Endodermal cell (in vitro differentiated cells): Measurements from ENCODE around the gene MGAT5. TPM values are rescaled to one million over a fixed set of nuclear protein-coding genes. Genes with fewer than 3 reads are reported as not detected.

ENCODE experiments used
- DNase-seq: peaks from one replicate; pipeline ENCODE4 v3.0.0-alpha.2; 2017
- H3K27ac ChIP-seq: 2 replicates; pipeline ENCODE4 v1.5.1; 2013; ENCODE audit warnings: mild to moderate bottlenecking, low read depth, low read length, moderate library complexity
- H3K27me3 ChIP-seq: 2 replicates; pipeline ENCODE4 v1.6.1; 2013; ENCODE audit warnings: mild to moderate bottlenecking, low read length, moderate library complexity; ENCODE audit not compliant: insufficient read depth, control insufficient read depth, poor library complexity, severe bottlenecking
- H3K36me3 ChIP-seq: 2 replicates; pipeline ENCODE4 v1.7.0; 2013; ENCODE audit warnings: mild to moderate bottlenecking, low read length, moderate library complexity; ENCODE audit not compliant: control insufficient read depth, insufficient read depth
- H3K4me1 ChIP-seq: one replicate; pipeline ENCODE4 v1.7.0; 2013; ENCODE audit warnings: low read length; ENCODE audit not compliant: control insufficient read depth, insufficient read depth
- H3K4me3 ChIP-seq: 2 replicates; pipeline ENCODE4 v1.5.1; 2013; ENCODE audit warnings: mild to moderate bottlenecking, low read length, moderate library complexity
- H3K9ac ChIP-seq: 2 replicates; pipeline ENCODE4 v1.6.1; 2013; ENCODE audit warnings: mild to moderate bottlenecking, low read length, moderate library complexity; ENCODE audit not compliant: poor library complexity, severe bottlenecking; ENCODE audit errors: extremely low read depth
- H3K9me3 ChIP-seq: 2 replicates; pipeline ENCODE4 v1.6.1; 2013; ENCODE audit warnings: mild to moderate bottlenecking, low read length, moderate library complexity; ENCODE audit not compliant: control insufficient read depth
- H3K27ac Mint-ChIP-seq: 2 replicates; pipeline ENCODE4 v1.8.0; 2020; ENCODE audit warnings: mixed read lengths
- H3K27me3 Mint-ChIP-seq: 2 replicates; pipeline ENCODE4 v1.8.0; 2021; ENCODE audit warnings: mild to moderate bottlenecking, mixed read lengths; ENCODE audit not compliant: insufficient read depth
- H3K36me3 Mint-ChIP-seq: 2 replicates; pipeline ENCODE4 v1.8.0; 2020; ENCODE audit warnings: low read depth, mixed read lengths
- H3K4me1 Mint-ChIP-seq: 2 replicates; pipeline ENCODE4 v1.8.0; 2020; ENCODE audit warnings: mixed read lengths
- H3K4me3 Mint-ChIP-seq: 2 replicates; pipeline ENCODE4 v1.8.0; 2020; ENCODE audit warnings: mild to moderate bottlenecking, moderate library complexity, mixed read lengths
- H3K9me3 Mint-ChIP-seq: 2 replicates; pipeline ENCODE4 v1.8.0; 2020; ENCODE audit warnings: mild to moderate bottlenecking, mixed read lengths
- WGBS, 2 experiments: methylation state at CpG; one replicate each; pipeline versions ENCODE4 v1.1.5 to v1.1.7; 2013; ENCODE audit warnings: missing lambda C conversion rate in 2 of 2, mixed read lengths in 1 of 2; ENCODE audit not compliant: insufficient coverage in 1 of 2, insufficient read length in 1 of 2; 5-methylcytosine and 5-hydroxymethylcytosine counted together
- total RNA-seq, 2 donors: library from RNA; stranded (reverse); fragmentation: NEBNext Ultra II Directional in 1 of 2; extraction: Animal tissue kit (Norgen Biotek cat#: 25700) in 1 of 2; gene quantifications; 2 replicates in 1 of 2; 3 replicates in 1 of 2; pipeline ENCODE4 v1.2.1, GENCODE V29; 2021
- TF ChIP-seq, protein P1 (sequence below): fragments of 200-600 bp; sonication (generic); conservative IDR thresholded peaks from 2 replicates; pipeline ENCODE4 v1.5.0; 2021; ENCODE audit warnings: antibody characterized with exemption, mild to moderate bottlenecking

The MGAT5 gene
- total RNA-seq, 2 donors from 2014 or later = 57.2 to 78.4 TPM

DNA sequence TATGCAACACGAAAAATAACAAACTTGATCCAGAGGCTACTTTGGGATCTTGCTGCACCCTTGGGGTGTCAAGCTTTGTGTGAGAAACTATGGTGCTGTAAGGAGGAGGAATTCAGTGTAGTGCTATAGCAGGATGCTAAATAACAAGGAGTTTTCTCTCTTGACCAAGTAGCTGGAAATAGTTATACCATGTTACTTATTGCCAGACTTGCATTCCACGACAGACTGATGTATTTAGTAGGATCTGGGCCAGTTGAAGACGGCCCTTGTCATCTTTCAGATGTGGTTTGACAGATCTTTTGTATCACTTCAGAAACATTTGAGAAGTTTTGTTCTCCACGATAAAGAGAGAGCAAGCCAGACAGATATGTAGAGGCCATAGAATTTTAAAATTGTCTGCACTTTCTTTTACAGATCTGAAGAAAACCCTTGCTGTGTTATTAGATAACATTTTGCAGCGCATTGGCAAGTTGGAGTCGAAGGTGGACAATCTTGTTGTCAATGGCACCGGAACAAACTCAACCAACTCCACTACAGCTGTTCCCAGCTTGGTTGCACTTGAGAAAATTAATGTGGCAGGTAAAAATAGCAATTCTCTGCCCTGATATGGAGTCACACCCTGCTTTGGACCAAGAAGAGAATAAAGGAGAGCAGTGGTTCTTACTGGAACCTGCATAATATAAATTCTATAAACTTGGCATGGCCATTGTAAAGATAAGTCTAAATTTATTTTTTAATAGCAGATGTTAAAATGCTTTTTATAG, 16.3 kb downstream of the MGAT5 start:
- H3K27ac ChIP-seq = no peak overlapping the region
- Mint-ChIP-seq H3K4me3 (no peak overlapping the region), H3K36me3 (peaks cover under 1% of the 10 kb centered on the region)

DNA sequence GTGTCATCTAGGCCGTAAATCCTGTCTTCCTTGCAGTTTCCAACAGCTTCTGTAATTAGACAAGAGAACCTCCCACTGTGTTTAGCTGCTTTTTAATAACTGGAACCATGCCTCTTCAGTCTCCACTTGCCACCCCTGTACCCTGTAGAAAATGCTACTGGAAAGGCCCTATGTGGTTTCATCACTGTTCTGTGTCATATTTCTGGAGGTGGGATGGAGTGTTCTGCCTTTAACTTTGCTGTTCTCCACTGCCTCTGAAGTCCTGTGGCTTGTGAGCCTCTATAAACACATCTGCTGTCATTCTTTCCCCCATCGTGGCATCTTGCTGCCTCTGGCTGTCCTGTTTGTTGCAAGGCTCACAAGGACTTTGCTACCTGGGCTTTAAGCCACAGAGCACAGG, 17.9 kb downstream of the MGAT5 start:
- no peaks in the 10 kb centered on the region for H3K27me3 Mint-ChIP-seq
- no peak overlapping the region for H3K4me3 ChIP-seq
- H3K27ac ChIP-seq = no peak overlapping the region
- DNase-seq = no peak
- peaks cover 7% of the 10 kb centered on the region for H3K4me1 Mint-ChIP-seq
- peaks cover 2% of the 10 kb centered on the region for H3K36me3 Mint-ChIP-seq
- no peaks in the 10 kb centered on the region for H3K9me3 ChIP-seq
- no peak overlapping the region for H3K4me3 Mint-ChIP-seq
- 86 to 91% methylated on average over 2 of the region's 2 CpGs for WGBS, 2 experiments
- no peaks in the 10 kb centered on the region for H3K9me3 Mint-ChIP-seq
- peaks cover 6% of the 10 kb centered on the region for H3K36me3 ChIP-seq
- TF ChIP-seq, protein P1, sequence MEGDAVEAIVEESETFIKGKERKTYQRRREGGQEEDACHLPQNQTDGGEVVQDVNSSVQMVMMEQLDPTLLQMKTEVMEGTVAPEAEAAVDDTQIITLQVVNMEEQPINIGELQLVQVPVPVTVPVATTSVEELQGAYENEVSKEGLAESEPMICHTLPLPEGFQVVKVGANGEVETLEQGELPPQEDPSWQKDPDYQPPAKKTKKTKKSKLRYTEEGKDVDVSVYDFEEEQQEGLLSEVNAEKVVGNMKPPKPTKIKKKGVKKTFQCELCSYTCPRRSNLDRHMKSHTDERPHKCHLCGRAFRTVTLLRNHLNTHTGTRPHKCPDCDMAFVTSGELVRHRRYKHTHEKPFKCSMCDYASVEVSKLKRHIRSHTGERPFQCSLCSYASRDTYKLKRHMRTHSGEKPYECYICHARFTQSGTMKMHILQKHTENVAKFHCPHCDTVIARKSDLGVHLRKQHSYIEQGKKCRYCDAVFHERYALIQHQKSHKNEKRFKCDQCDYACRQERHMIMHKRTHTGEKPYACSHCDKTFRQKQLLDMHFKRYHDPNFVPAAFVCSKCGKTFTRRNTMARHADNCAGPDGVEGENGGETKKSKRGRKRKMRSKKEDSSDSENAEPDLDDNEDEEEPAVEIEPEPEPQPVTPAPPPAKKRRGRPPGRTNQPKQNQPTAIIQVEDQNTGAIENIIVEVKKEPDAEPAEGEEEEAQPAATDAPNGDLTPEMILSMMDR = no peak
- H3K27me3 ChIP-seq = no peaks in the 10 kb centered on the region
- no peak overlapping the region for H3K27ac Mint-ChIP-seq
- no peaks in the 10 kb centered on the region for H3K4me1 ChIP-seq
- no peak overlapping the region for H3K9ac ChIP-seq

More for the DNA sequence above, 16.3 kb downstream of the MGAT5 start:
- Mint-ChIP-seq H3K27me3 (no peaks in the 10 kb centered on the region), H3K4me1 (peaks cover 3% of the 10 kb centered on the region), H3K27ac (no peak overlapping the region), H3K9me3 (no peaks in the 10 kb centered on the region)
- H3K27me3 ChIP-seq = no peaks in the 10 kb centered on the region
- WGBS, 2 experiments = 96 to 99% methylated on average over 6 to 7 of the region's 7 CpGs
- H3K36me3 ChIP-seq = peaks cover 6% of the 10 kb centered on the region
- no peak overlapping the region for H3K4me3 ChIP-seq
- TF ChIP-seq, protein P1 = no peak
- no peak for DNase-seq
- H3K9me3 ChIP-seq = no peaks in the 10 kb centered on the region
- H3K9ac ChIP-seq = no peak overlapping the region
- no peaks in the 10 kb centered on the region for H3K4me1 ChIP-seq

DNA sequence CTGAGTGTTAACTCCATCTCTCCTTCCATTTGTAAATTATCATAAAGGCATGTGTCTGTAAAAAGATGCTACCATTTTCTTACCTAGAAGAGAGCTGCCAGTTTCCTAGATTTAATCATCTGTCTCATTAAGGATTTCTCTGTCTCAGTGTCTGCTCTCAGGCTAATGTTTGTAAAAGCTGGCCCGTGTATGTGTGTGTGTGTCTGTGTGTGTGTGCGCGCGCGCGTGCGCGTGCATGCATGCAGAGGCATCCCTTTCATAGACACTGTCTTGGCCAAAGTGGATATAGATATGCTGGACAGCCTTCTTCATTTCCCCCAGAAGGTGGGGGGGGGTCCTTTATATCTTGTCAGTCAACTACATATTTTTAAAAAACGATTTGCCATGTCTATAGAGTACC, 18.9 kb downstream of the MGAT5 start:
- H3K9me3 Mint-ChIP-seq = no peaks in the 10 kb centered on the region
- DNase-seq = no peak
- no peaks in the 10 kb centered on the region for H3K27me3 Mint-ChIP-seq
- peaks cover 2% of the 10 kb centered on the region for H3K36me3 Mint-ChIP-seq
- Histone ChIP-seq H3K4me3 (no peak overlapping the region), H3K9me3 (no peaks in the 10 kb centered on the region), H3K36me3 (peaks cover 6% of the 10 kb centered on the region), H3K9ac (no peak overlapping the region), H3K27me3 (no peaks in the 10 kb centered on the region), H3K27ac (no peak overlapping the region), H3K4me1 (no peaks in the 10 kb centered on the region)
- H3K4me1 Mint-ChIP-seq = peaks cover 7% of the 10 kb centered on the region
- no peak overlapping the region for H3K27ac Mint-ChIP-seq
- 97 to 100% methylated on average over 2 to 9 of the region's 9 CpGs for WGBS, 2 experiments
- TF ChIP-seq, protein P1 = no peak
- H3K4me3 Mint-ChIP-seq = no peak overlapping the region
